Measurements from ENCODE around the gene SAMD10. TPM values are rescaled to one million over a fixed set of nuclear protein-coding genes. Genes with fewer than 3 reads are reported as not detected.
"Not testable (repeated sequence)": the region's sequence is repeated elsewhere in the genome, so short reads cannot be mapped to it uniquely, and the experiment has no call there.

SAMD10 gene
- total RNA-seq, 1 donor from 2014 or later: 9.5 TPM

DNA sequence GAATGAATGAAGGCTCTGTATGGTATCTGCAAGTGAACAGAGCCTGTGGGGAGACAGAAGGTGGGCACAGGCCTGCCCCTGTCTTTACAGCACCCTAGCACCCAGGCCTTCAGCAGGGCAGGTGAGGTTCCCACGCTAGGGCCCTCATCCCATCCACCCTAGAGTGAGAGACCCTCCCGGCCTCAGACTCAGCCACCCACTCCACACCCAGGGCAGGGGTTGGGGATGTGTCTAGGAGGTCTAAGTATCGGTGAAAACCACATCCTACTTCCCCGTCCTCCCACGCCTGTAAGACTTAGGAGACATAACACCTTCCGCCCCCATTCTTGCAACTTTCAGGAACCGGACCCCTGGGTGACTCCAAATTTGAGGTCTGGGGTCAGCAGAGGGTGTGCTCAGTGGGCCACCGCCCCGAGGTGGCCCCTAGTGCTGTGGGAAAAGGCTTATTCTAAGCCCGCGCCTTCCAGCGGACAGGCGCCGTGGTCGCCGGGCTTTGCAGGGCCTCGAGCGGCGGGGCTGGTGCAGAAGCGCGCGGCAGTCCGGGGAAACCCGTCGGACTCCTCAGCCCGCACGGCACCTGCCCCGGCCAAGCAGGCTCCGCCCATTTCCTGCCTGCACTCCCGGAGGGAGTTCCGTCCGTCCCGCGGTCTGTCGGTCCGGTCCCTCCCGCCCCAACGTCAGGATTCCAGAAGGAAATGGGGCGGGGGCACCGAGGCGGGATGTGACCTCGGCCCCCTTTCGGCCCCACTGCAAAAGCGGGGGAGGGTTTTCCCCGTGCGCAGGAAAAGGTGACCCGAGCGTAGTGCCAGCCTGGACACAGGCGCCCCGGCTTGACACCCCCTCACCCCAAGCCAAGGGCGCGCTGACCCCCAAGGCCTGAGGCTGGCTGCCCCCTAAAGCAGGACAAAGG is 868 bp downstream of the SAMD10 start:
- DNase-seq (ENCODE audit: low read depth): no peak
- H3K4me3 ChIP-seq (ENCODE audit: low read depth, low read length): peak overlapping the region; percentile 94

DNA sequence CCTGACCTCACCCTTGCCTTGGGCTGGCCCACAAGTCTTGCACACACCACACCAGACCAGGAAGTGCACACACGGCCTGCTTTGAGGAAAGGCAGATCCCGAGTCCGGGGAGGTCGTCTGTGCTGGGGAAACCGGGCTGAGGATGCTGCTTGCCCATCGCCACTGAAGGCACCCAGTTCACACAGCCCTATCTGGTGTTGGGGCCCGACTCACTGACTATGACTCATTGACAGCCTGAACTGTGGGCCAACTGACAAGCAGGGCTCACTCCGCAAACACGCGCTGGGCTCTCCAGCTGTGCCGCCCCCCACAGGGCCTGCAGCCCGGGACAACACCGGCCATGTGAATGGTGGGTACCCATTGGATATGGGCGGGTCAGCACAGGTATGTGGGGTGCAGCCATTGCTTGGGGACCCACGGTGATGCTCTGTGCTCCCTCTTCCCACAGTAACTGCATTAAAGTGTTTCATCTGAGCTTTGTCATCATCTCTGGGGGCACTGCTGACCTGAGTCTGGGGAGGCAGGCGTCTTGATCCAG is 1.6 kb downstream of the SAMD10 start:
- peak overlapping the region; percentile 94 for H3K4me3 ChIP-seq (ENCODE audit: low read depth, low read length)

More for the DNA sequence above, 868 bp downstream of the SAMD10 start:
- TF ChIP-seq CTCF (conservative IDR thresholded peaks at IDR 0.05; ENCODE audit: low read depth, low read length): no peak

DNA sequence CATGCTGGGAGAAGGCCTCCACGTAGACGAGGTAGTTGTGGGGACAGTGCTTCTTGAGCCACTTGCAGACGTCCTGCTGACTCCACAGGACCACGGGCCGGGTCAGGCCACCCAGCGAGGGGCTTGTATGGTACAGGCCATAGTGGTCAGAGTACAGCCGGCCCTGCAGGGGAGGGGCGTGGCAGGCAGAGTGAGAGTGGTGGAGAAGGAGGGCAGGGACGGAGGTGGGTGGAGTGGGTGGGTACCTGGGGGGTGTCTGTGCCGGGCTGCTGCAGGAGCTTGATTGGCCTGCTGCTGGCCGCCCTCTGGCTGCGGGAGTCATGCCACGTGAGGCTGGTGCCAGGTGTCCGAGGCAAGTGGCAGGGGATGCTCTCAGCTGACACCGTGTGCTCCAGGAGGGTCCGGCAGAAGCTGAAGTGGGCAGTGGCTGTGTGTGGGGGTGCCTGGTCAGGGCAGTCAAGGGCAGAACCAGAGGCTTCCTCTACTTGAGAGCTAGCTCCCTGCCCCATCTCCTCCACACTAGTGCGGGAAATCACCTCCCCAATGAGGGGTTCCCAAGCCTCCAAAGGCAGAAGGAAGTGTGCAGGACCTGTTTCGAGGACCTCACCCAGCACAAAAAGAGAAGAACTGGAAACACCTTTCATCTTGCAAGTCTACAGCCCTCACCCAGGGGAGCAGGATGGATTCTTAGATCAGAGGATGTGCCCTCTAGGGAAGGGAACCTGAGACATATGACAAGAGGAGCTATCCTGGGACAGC is 2.3 kb downstream of the SAMD10 start:
- no peak for TF ChIP-seq CTCF (conservative IDR thresholded peaks at IDR 0.05; ENCODE audit: low read depth, low read length)
- no peak for DNase-seq (ENCODE audit: low read depth)
- no peak overlapping the region for H3K4me3 ChIP-seq (ENCODE audit: low read depth, low read length)

More for the DNA sequence above, 1.6 kb downstream of the SAMD10 start:
- DNase-seq (ENCODE audit: low read depth): no peak
- TF ChIP-seq CTCF (conservative IDR thresholded peaks at IDR 0.05; ENCODE audit: low read depth, low read length): no peak

GRCh38 chr20:63976511-63976910 is 2.9 kb downstream of the SAMD10 start:
- H3K4me3 ChIP-seq (ENCODE audit: low read depth, low read length); DNase-seq (ENCODE audit: low read depth): not testable (repeated sequence)

- DNase-seq (ENCODE audit: low read depth): no peak
- TF ChIP-seq CTCF (conservative IDR thresholded peaks at IDR 0.05; ENCODE audit: low read depth, low read length): no peak
- no peak overlapping the region for H3K4me3 ChIP-seq (ENCODE audit: low read depth, low read length)
Measured at GRCh38 chr20:63974402-63975200, 4.8 kb downstream of the SAMD10 start.

GRCh38 chr20:63973636-63974401 is 5.6 kb downstream of the SAMD10 start:
- H3K4me3 ChIP-seq (ENCODE audit: low read depth, low read length): peak overlapping the region; percentile 47
- DNase-seq (ENCODE audit: low read depth): no peak

More at GRCh38 chr20:63973636-63974401, 5.6 kb downstream of the SAMD10 start:
- peak; percentile 96 for TF ChIP-seq CTCF (conservative IDR thresholded peaks at IDR 0.05; ENCODE audit: low read depth, low read length)
